ENCODE measurements around the gene IGBP1. TPM values are rescaled to one million over a fixed set of nuclear protein-coding genes. Genes with fewer than 3 reads are reported as not detected.
A peak's percentile ranks its signal among the peaks of the same experiment; 100 is the strongest.

Gene IGBP1
- total RNA-seq, 1 donor from 2014 or later = 43.2 TPM

DNA sequence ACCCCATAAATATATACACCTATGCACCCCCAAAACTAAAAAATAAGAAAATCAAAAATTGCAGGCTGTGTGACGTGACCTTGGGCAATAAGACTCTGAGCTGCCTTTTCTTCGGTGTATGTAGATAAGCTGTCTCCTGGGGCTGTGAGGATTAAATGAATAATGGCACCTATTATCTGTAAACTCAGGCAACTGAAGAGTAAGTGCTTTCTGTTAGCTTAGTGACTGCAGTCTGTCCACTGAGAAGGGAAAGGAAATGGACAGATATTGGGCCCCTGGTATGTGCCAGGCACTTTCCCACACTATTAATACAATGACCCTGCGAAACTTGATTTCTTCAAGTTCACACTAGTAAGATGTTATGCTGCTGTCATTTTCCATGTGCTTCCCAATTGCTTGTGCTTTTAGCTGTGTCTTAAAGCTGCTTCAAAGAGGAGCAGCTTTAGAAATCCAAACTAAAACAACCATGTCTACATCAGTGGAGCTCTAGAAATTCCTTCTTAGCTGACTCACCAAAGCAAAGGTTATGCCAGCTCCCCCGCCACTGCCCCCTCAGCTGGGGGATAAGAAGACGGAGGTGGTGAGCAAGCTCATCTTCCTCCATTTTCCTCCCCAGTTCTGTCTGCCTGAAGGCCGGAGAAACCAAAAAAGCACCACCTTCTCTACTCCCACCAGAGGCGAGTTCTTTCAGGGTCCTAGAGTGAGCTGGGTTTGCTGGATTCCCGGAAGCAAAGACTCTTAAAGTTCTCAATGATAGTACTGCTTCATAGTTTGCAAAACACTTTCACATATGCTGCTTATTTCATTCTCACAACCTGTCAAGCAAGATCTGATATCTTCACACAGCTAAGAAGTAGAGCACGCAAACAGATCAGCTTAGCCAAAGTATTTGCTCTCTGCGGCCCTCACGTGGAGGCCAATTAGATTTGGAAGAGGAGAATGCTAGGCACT is 35.3 kb downstream of the IGBP1 start:
- Histone ChIP-seq H3K4me1 (no peaks in the 10 kb centered on the region), H3K27me3 (no peaks in the 10 kb centered on the region), H3K36me3 (peaks cover 0 to 7% of the 10 kb centered on the region in 2 donors), H3K9me3 (no peaks in the 10 kb centered on the region), H3K4me3 (peak overlapping the region in 1 of 2 donors; percentile 13), H3K27ac (no peak overlapping the region)
- DNase-seq (ENCODE audit: extremely low spot score in 2 of 2) = no peak
- TF ChIP-seq POLR2AphosphoS5 (IDR thresholded peaks at IDR 0.05; ENCODE audit: insufficient read depth in 1 of 2, low read depth in 1 of 2) (no peak), POLR2A (IDR thresholded peaks at IDR 0.05) (no peak)
- TF ChIP-seq, protein P1, sequence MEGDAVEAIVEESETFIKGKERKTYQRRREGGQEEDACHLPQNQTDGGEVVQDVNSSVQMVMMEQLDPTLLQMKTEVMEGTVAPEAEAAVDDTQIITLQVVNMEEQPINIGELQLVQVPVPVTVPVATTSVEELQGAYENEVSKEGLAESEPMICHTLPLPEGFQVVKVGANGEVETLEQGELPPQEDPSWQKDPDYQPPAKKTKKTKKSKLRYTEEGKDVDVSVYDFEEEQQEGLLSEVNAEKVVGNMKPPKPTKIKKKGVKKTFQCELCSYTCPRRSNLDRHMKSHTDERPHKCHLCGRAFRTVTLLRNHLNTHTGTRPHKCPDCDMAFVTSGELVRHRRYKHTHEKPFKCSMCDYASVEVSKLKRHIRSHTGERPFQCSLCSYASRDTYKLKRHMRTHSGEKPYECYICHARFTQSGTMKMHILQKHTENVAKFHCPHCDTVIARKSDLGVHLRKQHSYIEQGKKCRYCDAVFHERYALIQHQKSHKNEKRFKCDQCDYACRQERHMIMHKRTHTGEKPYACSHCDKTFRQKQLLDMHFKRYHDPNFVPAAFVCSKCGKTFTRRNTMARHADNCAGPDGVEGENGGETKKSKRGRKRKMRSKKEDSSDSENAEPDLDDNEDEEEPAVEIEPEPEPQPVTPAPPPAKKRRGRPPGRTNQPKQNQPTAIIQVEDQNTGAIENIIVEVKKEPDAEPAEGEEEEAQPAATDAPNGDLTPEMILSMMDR (IDR thresholded peaks at IDR 0.05) = no peak
- intact Hi-C loops (cut with DNase I) = no loop called here

DNA sequence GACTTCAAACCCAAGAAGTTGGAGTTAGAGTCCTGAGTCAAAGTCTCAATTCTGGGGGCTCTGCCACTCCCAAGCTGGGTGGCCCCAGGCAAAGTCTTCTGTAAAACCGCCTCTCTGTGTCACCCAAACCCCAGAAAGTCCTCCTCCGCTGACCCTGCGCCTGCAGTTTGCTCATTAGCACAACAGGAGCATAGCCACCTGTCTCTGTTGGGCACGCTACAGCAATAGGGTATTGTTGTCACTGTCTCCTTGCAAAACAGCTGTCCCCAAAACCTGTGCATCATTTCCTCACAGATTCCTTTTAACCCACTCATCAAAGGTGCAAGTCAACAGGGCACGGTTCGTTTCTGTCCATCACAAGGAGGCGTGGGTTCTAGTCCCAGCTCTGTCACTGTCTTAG is 36.0 kb downstream of the IGBP1 start:
- no peak overlapping the region for H3K27ac ChIP-seq
- no peaks in the 10 kb centered on the region for H3K27me3 ChIP-seq
- intact Hi-C loops (cut with DNase I) = no loop called here
- H3K9me3 ChIP-seq = no peaks in the 10 kb centered on the region
- no peak overlapping the region for H3K4me3 ChIP-seq
- H3K4me1 ChIP-seq = no peaks in the 10 kb centered on the region
- TF ChIP-seq, protein P1 (IDR thresholded peaks at IDR 0.05) = no peak
- TF ChIP-seq POLR2AphosphoS5 (IDR thresholded peaks at IDR 0.05; ENCODE audit: insufficient read depth in 1 of 2, low read depth in 1 of 2) = no peak
- no peak for TF ChIP-seq POLR2A (IDR thresholded peaks at IDR 0.05)
- DNase-seq (ENCODE audit: extremely low spot score in 2 of 2) = no peak
- H3K36me3 ChIP-seq = peaks cover 0 to 7% of the 10 kb centered on the region in 2 donors

DNA sequence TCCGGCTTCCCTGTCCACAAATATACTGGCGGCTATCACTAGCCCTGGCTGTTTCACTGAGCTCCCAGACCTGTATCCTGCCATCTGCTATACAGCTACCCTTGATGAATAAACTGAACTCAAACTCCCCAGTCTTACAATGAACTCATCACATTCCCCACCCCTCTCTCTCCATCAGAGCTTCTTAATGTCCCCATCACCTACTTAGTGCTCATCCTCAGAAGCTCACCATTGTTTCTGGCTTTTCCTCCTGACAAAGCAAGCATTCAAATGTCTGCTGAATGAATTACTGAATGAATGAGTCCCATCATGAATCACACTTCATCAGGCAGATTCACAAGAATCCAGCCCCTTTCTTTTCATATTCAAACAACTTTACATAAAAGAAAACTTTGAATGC is 38.4 kb downstream of the IGBP1 start:
- H3K27me3 ChIP-seq = no peaks in the 10 kb centered on the region
- TF ChIP-seq, protein P1 (IDR thresholded peaks at IDR 0.05) = no peak
- no peak for TF ChIP-seq POLR2AphosphoS5 (IDR thresholded peaks at IDR 0.05; ENCODE audit: insufficient read depth in 1 of 2, low read depth in 1 of 2)
- no peak for TF ChIP-seq POLR2A (IDR thresholded peaks at IDR 0.05)
- H3K36me3 ChIP-seq = no peaks in the 10 kb centered on the region
- no peaks in the 10 kb centered on the region for H3K9me3 ChIP-seq
- no peak overlapping the region for H3K27ac ChIP-seq
- intact Hi-C loops (cut with DNase I) = no loop called here
- no peak overlapping the region for H3K4me3 ChIP-seq
- H3K4me1 ChIP-seq = no peaks in the 10 kb centered on the region
- no peak for DNase-seq (ENCODE audit: extremely low spot score in 2 of 2)

DNA sequence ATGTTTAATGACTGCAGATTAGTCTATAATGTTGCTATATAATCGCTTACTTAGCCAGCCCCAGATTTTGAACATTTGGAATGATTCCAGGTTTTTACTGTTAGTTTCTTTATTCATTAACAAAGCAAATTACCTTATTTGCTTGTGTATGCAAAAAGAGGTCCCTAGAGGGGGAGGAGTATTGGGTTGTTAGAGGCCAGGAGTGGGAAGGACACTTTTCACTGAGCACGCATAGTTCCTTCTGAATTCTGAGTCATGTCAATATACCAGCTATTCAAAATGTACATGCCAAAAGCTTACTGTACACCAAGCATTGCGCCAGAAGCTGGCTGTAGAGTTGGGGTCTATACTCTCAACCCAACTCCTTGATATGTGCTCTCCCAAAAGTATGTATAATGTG is 39.0 kb downstream of the IGBP1 start:
- no peaks in the 10 kb centered on the region for H3K4me1 ChIP-seq
- H3K27me3 ChIP-seq = no peaks in the 10 kb centered on the region
- no peaks in the 10 kb centered on the region for H3K9me3 ChIP-seq
- TF ChIP-seq, protein P1 (IDR thresholded peaks at IDR 0.05) = no peak
- H3K27ac ChIP-seq = no peak overlapping the region
- H3K4me3 ChIP-seq = no peak overlapping the region
- no peaks in the 10 kb centered on the region for H3K36me3 ChIP-seq
- no peak for DNase-seq (ENCODE audit: extremely low spot score in 2 of 2)
- intact Hi-C loops (cut with DNase I) = no loop called here

DNA sequence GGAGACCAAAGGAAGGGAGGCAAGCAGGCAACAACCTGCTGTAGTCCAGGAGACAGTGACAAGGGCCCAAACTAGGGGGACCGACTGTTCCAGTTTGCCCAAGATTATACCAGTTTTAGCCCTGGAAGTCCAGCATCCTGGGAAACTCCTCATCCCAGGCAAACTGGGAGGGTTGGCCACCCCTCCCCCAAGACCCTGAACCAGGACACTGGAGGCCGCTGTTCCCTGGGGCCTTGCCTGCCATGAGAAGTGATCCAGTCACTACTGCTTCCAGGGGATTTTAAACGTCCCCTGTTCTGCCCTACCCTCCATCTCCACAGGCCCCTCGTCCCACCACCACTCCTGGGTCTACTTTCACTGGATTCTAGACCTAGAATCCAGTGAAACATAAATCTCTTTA is 39.7 kb downstream of the IGBP1 start:
- TF ChIP-seq, protein P1 (IDR thresholded peaks at IDR 0.05) = no peak
- TF ChIP-seq POLR2A (IDR thresholded peaks at IDR 0.05) (no peak), POLR2AphosphoS5 (IDR thresholded peaks at IDR 0.05; ENCODE audit: insufficient read depth in 1 of 2, low read depth in 1 of 2) (no peak)
- Histone ChIP-seq H3K27ac (no peak overlapping the region), H3K27me3 (no peaks in the 10 kb centered on the region), H3K4me3 (no peak overlapping the region), H3K4me1 (no peaks in the 10 kb centered on the region), H3K9me3 (no peaks in the 10 kb centered on the region), H3K36me3 (no peaks in the 10 kb centered on the region)
- intact Hi-C loops (cut with DNase I) = no loop called here
- no peak for DNase-seq (ENCODE audit: extremely low spot score in 2 of 2)

Measured in vagina (tissue), 2 donors.